Measurements from ENCODE around the gene DUSP5. TPM values are rescaled to one million over a fixed set of nuclear protein-coding genes. Genes with fewer than 3 reads are reported as not detected.
"Not testable (repeated sequence)": the region's sequence is repeated elsewhere in the genome, so short reads cannot be mapped to it uniquely, and the experiment has no call there.

DUSP5 gene
- total RNA-seq, 1 donor from 2014 or later: 23.0 TPM

DNA sequence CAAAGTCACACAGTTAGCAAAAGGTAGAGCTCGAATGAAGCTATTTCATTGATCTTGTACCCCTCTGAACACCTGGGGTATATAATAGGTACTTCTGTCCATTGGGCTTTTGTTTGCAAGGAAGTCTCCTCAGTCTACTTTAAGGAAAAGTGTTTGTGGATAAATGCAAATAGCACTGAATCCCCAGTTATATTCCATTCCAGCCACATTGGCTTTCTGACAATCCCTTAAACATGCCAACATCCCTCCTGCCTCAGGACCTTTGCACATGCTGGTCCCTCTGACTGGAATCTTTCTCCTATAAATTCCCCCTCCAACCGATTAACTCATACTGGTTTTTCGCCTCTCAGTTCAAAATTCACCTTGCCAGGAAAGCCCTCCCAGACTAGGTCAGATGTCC is 17.1 kb downstream of the DUSP5 start:
- DNase-seq (ENCODE audit: low read depth in 2 of 2): no peak

DNA sequence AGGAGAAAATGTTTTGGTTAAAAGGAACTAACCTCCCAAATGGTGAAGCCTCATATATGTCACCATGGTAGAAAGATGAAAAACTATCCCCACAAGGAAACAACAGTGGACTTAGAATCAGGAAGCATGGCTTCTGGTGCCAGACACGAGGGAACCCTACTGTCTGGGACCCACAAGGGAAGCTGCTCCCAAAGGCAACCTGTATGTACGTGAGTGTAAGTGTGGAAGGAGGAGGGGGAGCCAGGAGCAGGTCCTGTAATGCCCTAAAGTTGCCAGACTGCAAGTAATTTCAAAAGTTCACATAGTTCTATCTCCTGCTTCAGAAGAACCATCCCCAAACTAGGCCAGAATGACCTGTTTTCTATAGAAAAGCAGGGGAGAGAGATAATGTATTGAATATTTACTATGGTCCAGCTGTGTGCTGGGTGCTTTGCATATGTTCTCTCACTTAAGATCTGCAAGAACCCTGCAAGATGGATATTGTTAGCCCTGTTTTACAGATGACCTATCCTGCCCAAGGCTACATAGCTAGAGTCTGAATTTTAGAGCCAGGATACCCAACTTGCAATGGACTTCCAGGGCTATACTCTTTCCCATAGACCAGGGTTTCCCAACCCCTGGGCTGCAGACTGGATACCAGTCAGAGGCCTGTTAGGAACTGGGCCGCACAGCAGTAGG is 19.2 kb downstream of the DUSP5 start:
- DNase-seq (ENCODE audit: low read depth in 2 of 2): no peak

DNA sequence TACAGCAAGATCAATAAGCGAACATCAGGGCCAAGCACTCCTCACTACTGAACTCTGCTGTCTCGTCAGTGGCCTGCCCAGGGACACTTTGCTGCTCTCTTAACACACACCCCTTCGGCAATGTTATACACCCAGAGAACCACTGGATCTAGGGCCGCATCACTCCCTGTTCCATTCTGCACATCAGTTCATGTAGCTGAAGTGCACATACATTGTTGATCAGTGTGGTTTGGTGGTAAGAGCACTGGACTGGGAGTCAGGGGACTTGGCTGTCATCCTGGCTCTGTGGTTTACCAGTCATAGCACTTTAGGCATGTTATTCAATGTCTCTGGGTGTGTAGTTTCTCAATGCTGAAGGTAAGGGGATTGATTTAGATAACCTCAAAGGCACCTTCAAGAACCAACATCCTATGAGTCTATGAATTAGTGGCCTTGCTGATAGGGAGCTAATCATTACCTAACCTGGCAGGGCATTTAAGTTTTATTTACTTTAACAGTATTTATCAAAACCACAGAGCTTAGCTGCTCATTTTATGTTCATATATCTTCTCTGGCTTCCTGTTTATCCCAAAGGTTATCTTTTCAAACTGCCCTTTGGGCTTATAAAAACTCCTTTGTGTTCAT is 24.8 kb downstream of the DUSP5 start:
- DNase-seq (ENCODE audit: low read depth in 2 of 2): no peak

DNA sequence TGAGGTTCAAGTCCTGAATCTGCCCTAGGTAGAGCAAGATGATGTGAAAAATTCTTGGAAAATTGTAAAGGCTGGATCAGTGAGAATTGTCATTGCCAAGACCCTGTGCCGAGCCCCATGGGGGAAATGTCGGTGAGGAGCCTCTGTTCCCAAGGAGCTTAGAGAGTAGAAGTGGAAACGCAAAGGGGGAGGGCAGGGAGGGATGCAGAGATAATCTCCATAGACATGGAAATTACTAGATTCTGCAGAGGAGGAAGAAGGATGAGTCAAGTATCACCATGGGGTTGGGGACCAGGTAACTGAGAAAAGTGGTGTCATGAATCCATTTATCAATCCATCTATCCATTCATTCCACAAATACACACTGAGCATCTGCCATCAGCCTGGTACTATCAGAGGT is 26.0 kb downstream of the DUSP5 start:
- no peak for DNase-seq (ENCODE audit: low read depth in 2 of 2)

DNA sequence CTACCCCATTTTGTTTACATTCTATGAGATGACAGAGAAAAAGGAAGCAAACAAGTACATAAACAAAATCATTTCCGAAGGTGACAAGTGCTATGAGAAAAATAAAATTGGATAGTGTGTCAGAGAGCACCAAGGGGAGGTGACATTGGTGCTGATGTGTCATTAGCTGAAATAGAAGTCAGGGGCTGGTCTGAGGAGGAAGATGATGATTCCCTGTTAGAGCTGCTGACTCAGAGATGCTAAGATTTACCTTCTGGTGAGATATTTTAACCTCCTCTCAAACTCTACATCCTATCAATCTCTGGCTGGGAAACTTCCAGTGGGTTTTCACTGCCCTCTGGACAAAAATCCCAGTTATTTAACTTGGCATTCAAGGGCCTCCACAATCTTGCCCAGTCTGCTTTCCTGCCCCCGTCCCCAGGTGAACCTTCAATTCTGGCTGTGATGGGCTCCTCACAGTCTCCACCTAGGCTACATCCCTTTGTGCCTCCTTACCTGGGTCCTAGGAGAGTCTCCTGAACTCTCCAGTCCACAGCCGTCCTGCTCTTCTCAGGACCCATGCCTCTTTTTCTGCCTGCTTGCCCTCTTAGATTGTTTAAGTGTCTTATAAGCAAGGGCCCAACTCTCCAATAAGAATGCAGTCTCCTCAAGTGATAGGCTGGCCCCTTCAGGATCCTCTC is 26.6 kb downstream of the DUSP5 start:
- DNase-seq (ENCODE audit: low read depth in 2 of 2): no peak

DNA sequence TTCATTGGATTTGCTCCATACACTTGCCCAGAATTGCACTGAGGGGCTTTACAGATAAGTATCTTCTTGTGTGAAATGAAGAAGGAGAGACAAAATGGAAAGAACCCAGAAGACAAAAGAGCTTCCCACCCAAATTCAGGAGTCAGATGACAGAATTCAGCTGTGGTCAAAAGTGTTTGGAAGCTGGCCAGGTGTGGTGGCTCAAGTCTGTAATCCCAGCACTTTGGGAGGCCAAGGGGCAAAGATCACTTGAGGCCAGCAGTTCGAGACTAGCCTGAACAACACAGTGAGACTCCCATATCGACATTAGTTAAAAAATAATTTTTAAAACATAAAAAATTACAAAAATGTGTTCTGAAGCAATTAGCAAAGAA is 27.1 kb downstream of the DUSP5 start:
- no peak for DNase-seq (ENCODE audit: low read depth in 2 of 2)

DNA sequence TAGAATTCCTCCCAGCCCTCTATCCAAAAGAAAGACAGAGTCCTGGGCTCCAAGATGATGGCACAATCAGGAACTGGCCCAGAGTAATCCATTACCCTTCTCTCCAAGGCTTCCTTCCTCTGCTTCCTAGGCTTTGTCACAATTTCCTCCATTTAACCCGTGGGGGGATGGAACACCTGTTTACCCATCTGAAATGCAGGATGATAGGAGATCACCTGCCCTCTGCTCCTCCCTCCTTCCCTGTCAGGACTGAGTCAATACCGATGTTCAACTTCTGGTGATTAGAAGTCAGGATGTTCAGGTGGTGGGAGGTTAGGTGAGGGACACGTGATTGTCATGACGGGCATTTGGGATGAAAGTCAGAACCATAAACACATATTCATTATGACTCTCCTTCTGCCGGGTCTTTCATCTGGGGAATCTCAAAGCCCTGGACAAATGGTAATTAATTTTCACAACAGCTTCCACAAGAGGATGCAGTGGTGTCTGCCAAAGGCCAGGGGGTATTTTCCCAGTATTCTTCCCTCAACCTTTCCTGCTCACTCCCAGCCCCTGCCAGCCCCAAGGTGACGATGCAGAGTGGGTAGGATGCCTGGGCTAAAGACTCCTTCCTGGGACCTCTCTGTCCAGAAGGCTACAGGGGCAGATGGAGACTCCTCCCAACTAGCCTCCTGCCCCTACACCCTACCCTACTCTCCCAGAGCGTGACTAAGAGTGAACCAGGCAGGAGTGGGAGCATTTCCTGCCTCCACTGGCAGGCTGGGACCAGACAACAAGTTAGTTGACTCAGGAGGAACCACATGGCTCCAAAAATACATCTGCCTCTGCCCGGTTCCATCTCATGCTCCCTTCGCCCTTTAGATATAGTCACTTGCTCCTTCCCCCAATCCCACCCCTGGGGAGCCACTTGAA is 27.9 kb downstream of the DUSP5 start:
- peak; percentile 62 to 82 for DNase-seq (ENCODE audit: low read depth in 2 of 2)

DNA sequence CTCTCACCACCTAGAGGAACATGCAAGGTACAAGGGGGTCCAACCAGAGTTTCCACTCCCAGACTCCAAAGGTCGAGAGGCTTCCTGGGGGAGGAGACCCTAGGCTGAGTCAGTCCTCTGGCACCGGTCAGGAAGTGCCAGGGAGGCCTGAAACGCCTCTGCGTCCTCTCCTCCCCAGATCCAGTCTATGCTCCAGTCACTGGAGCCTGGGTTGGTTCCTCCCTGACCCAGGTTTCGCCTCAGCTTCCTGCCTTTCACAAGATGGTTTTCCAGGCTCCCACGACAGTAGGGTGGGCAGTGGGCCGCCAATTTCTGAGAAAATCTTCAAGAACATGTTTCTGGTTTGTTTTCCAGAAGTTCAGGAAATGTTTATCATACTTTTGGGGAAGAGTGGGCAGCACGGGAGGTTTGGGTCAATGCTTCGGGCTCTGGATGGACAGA is 30.0 kb downstream of the DUSP5 start:
- peak in 1 of 2 donors; percentile 81 for DNase-seq (ENCODE audit: low read depth in 2 of 2)

DNA sequence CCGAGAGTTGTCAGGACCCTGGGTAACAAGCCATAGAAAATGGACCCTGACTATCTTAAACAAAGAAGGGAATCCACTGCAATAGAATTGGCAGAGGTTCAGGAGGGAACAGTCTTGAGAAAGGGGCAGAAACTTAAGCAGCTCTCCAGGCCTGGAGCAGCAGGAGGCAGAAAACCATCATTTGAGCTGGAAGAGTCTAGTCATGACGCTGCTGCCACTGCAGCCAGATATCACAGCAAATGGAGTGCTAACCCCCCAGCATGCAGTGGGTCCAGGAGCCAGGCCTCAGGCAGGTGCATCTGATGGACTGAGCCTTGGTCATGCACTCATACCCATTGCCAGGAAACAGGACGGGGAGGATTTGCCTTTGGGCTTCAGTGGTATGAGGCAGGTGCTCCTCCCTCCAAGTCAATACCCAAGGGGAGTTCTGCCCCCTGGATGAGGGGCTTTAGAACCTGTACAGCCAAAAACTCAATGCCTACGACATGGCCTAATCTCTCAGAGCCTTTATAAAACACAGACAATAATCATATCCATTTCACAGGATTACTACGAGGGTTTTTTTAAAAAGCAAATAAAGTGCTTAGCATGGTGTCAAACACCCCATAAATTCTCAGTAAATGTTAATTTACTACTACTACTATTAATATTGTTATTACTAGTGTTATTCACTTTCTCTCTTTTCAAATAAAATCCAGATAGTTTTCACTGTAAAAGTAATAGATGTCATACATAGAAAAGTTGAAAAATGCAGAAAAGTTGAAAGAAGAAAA is 30.7 kb downstream of the DUSP5 start:
- peak in 1 of 2 donors; percentile 51 for DNase-seq (ENCODE audit: low read depth in 2 of 2)

DNA sequence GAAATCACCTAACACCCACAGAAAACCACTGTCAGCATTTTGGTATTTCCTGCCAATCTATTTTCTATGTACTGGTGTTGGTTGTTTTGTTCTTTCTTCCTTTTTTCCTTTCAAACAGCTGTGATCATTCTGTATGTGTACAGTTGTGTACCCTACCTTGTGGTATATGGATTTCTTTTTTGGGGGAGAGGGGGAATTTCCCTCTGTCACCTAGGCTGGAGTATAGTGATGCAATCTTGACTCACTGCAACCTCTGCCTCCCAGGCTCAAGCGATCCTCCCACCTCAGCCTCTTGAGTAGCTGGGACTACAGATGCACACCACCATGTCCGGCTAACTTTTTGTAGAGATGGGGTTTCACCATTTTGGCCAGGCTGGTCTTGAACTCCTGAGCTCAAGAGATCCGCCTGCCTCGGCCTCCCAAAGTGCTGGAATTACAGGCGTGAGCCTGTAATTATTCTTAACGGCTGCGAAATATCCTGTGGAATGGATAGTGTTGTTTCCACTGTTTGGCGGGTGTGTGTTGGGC is 31.4 kb downstream of the DUSP5 start:
- not testable (repeated sequence) for DNase-seq (ENCODE audit: low read depth in 2 of 2)

DNA sequence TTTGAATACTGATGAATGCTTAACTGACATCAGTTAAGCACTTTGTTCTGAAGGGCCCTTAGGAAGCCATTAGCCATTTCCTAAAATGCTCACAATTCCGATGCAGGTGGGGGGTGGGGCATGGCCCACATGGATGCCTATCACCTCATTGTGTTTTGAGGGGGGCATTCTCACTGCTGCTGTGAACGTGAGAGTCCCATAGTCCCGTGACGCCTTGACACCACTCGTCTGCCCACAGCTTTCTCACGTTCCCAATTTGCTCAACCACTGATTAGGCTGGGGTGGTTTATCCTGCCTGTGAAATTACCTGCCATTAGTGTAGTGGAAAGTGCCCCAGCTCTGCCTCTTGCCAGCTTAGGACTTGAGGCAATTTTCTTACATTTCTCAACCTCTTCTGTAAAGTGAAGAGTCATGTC is 31.9 kb downstream of the DUSP5 start:
- no peak for DNase-seq (ENCODE audit: low read depth in 2 of 2)

DNA sequence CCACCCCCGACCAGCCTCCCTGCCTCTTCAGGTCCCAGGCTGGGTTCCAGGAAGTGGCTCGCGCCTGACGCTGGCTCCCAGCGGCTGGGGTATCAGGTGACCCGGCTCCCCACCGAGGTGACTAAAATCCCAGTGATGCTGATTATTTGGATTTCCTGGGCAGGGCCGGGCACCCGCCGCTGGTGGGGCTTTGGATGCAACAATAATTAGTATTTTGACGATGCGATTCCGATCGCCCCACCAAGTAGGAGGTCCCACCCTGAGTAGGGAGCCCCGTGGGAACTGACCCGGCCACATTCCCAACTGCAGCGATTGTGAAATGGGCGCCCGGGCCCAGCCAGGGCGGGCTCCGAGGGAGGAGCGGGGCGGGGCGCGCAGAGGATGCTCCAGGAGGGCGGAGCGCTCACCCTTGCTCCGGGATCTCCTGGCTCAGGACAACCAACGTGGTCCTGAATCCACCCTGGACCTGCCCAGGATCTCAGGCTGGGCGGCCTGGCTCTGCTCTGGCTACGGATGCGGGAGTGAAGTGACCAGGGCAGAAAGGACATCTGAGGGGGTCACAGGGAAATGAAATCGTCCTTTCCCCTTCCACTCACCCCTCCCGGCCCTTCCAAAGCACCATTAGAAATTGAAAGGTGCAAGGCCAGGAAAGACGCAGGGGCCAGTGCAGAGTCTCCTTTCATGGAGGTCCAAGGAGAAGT is 32.6 kb downstream of the DUSP5 start:
- DNase-seq (ENCODE audit: low read depth in 2 of 2): peak in 1 of 2 donors; percentile 49

DNA sequence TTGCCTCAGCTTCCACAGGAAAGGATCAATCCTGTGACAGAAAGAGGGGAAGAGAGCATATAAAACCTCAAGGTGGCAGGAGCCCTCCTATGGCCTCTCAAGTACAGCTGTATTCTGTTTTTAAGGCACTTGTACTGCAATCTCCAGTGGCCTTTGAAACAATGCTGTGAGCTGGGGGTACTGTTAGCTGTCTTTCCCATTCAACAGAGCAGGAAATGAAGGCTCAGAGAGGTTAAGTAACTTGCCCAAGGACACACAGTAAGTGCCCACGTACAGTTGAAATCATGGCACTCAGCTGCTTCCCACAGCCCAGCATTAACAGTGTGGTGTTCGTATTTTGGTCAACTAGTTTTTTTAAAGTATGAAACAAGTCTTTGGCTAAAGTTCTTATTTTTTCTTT is 34.0 kb downstream of the DUSP5 start:
- DNase-seq (ENCODE audit: low read depth in 2 of 2): no peak

DNA sequence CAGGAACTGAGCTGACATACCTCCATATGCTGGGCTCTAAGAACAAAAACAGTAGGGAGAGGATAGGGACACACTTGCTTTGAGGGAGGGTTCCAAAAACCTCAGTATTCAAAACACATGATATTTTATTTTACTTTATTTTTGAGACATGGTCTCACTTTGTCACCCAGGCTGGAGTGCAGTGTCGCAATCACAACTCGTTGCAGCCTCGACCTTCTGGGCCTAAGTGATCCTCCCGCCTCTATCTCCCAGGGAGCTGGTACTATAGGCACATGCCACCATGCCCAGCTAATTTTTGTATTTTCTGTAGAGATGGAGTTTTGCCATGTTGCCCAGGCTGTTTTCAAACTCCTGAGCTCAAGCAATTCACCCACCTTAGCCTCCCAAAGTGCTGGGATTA is 34.9 kb downstream of the DUSP5 start:
- DNase-seq (ENCODE audit: low read depth in 2 of 2): not testable (repeated sequence)

DNA sequence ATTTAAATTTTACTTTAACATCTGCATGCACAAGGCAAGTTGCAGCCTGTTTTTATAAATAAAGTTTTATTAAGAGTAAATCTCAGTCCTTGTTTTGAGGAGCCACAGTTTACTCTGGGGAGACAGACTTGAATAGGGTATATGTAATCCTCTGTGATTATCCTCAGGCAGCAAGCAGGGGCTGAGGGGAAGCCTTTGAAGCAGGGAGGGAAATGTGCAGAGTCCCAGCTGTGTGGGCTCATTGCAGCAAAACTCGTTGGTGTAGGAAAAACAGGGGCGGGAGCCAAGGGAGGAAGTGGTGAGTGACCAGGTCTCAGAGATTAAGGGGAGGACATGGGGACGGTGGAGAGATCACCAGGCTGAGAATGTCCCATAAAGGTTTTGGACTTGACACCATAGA is 35.4 kb downstream of the DUSP5 start:
- peak in 1 of 2 donors; percentile 55 for DNase-seq (ENCODE audit: low read depth in 2 of 2)

DNA sequence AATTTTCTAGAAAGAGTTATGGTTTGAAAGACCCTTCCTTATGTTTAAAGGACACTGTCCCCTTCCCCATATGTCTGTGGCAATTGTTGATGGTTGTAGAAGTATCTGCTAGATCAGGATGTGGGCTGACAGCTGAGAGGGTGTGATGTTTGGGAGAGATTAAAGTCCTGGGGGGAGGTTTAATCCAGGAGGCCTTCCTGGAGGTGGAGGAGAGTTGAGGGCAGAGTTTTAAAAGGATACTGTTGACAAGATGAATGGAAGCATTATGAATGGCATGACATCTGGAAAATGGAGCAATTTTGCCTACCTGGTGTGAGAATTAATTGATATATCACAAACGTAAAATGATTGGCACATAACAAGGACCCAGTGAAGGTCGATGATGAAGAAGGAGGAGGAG is 36.9 kb downstream of the DUSP5 start:
- DNase-seq (ENCODE audit: low read depth in 2 of 2): no peak

DNA sequence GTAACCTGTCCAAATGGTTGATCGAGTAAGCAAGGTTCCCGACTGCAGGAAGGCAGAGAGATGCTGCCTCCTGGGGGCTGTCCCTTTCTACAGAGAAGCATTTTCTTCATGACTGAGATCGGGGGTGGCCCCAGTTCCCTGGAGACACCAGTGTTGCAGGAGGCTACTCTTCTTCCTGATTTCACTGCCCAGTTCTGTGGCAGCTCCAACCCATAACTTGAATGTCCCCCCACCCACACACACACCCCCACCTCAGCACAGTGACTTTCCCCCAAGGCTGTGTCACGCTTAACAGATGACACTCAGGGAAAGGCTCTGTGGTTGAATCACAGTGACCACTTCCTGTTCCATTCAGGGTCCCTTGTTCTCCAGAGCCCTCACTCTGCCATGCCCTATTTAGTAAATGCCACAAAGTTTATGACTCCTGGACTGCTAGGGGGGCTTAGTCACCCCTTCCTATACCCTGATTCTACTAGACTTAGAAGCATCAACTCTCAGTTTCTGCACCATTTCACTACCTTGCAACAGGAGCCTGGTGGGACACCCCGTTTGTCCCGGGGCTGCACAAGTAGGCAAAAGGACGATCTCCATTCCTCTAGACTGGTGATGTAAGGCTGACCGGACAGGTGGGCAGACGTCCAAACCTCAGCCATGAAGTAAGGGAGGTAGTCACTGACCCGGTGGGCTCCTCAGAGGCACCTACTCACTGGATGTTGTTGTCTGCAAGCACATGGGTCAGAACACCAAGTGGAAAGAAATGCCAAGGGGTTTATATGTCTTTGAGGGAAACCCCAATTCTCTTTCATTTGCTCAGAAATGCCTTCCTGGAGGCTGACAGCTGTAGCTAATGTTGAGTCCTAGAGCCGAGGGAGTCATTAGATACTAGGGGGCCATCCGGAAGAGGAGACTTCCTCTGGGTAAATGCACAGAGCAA is 38.5 kb downstream of the DUSP5 start:
- peak; percentile 48 to 64 for DNase-seq (ENCODE audit: low read depth in 2 of 2)

DNA sequence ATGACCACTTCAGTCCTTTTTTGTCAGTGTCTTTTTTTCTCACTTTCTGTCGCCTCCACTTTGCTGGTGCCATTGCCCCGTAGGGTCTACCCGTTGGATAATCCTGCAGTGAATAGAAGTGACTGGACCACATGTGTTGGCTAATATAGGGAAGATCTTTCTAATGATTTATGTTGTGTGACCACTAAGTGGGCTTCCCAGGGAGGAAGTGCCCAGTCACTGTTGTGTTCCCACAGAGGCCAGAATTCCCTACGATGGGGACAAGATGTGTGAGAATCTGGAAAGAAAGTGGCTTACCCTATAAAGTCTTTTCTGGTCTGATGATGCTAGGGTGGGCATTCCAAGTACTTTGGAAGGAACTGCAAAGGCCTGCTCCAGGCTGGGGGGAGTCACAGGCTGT is 41.4 kb downstream of the DUSP5 start:
- no peak for DNase-seq (ENCODE audit: low read depth in 2 of 2)

DNA sequence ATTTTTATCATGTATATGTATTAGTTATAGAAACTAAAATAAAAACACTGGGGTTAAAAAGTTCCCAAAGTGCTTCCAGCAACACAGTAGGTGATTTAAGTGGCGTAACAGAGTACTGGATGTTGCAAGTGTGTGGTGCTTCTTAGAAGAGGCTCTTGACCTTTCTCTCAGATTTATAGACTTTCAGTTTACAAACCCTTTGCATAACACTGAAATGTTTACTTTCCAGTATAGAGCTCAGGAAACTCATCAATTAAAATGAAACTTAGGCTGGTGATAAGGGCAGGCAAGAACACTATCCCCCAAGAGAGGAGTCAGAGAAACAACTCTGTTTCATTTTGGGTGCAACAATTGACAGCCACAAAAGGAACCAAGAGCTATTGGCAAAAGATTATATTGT is 42.3 kb downstream of the DUSP5 start:
- no peak for DNase-seq (ENCODE audit: low read depth in 2 of 2)

Measured in lung microvascular endothelial cell (primary cell).